SH-SY5Y (cell line): ENCODE results near the gene LMF1.

Source experiments
- GATA2 ChIP-seq: IDR thresholded peaks from 2 replicates; pipeline ENCODE4 v1.6.1; 2011; ENCODE audit warnings: mild to moderate bottlenecking, low read depth, low read length
- GATA3 ChIP-seq: IDR thresholded peaks from 2 replicates; pipeline ENCODE4 v1.6.1; 2011; ENCODE audit warnings: low read depth, mild to moderate bottlenecking, low read length, moderate library complexity

DNA sequence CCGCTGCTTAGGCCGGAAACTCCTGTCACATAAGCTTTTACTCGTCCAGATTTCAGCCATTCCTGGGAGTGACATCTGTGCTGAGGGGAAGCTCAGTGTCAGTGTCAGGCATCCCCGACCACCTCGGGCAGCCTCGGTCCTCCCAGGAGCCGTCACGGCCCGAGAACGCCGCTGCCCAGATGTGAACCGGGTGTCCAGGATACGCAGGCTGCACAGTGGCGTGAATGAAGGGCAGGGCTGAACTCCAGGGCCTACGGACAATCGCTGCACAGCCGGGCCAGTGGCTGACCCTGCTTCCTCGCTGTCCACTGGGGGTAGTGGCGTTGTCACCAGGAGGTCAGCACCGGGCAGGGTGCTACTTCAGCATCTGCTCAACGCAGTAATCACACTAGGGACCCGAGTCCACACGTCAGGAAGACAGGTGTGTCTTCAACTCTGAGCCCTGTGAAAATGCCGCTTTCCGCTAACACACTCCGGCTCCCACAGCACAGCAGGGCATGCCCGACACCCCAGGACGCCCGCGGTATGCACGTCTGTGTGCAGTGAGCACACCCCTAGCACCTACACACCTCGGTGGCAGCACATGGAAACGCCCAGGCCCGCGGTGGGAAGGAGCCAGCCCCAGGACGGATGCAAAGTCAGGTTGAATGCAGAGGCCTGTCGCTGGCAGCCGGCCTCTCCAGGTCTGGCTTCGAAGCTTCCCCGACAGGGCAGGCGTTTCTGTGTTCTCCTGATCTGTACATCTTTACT lies 3.1 kb downstream of the LMF1 start:
- TF ChIP-seq GATA3: no peak
- no peak for TF ChIP-seq GATA2
